ENCODE data around the gene SLC24A3. TPM values are rescaled to one million over a fixed set of nuclear protein-coding genes. Genes with fewer than 3 reads are reported as not detected.

SLC24A3 gene
- total and polyA plus RNA-seq, 4 experiments from 2014 or later = not detected

- no peak overlapping the region for H3K27ac Mint-ChIP-seq
- no peaks in the 10 kb centered on the region for H3K4me1 ChIP-seq (ENCODE audit: insufficient read depth, low read length)
- no peak for DNase-seq
- no peak overlapping the region for H3K27ac ChIP-seq (ENCODE audit: low read depth, low read length)
- ChIA-PET CTCF (ENCODE audit: partially characterized antibody) (no interaction called here), POLR2A (ENCODE audit: partially characterized antibody) (no interaction called here)
- no peaks in the 10 kb centered on the region for H3K27me3 ChIP-seq (ENCODE audit: insufficient read depth, low read length)
- peaks cover 0 to 6% (median 3%) of the 10 kb centered on the region in 8 donors for H3K9me3 Mint-ChIP-seq
- H3K4me3 ChIP-seq (ENCODE audit: low read length in 2 of 2) = no peak overlapping the region
- H3K4me3 Mint-ChIP-seq = no peak overlapping the region
- H3K27me3 Mint-ChIP-seq = no peaks in the 10 kb centered on the region
- H3K36me3 Mint-ChIP-seq = no peaks in the 10 kb centered on the region
- H3K36me3 ChIP-seq (ENCODE audit: insufficient read depth, low read length) = no peaks in the 10 kb centered on the region
- H3K9me3 ChIP-seq (ENCODE audit: control insufficient read depth in 1 of 2, low read length in 2 of 2) = no peaks in the 10 kb centered on the region
- no peaks in the 10 kb centered on the region for H3K4me1 Mint-ChIP-seq
- intact Hi-C loops (cut with micrococcal nuclease) = no loop called here
These were observed 203.3 kb downstream of the SLC24A3 start for GRCh38 chr20:19415786-19416185.

GRCh38 chr20:19416627-19417026, 204.2 kb downstream of the SLC24A3 start:
- ChIA-PET CTCF (ENCODE audit: partially characterized antibody) (no interaction called here), POLR2A (ENCODE audit: partially characterized antibody) (no interaction called here)
- DNase-seq = no peak
- no peaks in the 10 kb centered on the region for H3K4me1 ChIP-seq (ENCODE audit: insufficient read depth, low read length)
- H3K36me3 Mint-ChIP-seq = no peaks in the 10 kb centered on the region
- no peaks in the 10 kb centered on the region for H3K9me3 ChIP-seq (ENCODE audit: control insufficient read depth in 1 of 2, low read length in 2 of 2)
- H3K4me3 ChIP-seq (ENCODE audit: low read length in 2 of 2) = no peak overlapping the region
- H3K27me3 Mint-ChIP-seq = no peaks in the 10 kb centered on the region
- intact Hi-C loops (cut with micrococcal nuclease) = no loop called here
- no peak overlapping the region for H3K4me3 Mint-ChIP-seq
- no peak overlapping the region for H3K27ac ChIP-seq (ENCODE audit: low read depth, low read length)
- H3K9me3 Mint-ChIP-seq = peaks cover 2 to 6% (median 4%) of the 10 kb centered on the region in 8 donors
- H3K4me1 Mint-ChIP-seq = no peaks in the 10 kb centered on the region
- H3K27ac Mint-ChIP-seq = no peak overlapping the region
- no peaks in the 10 kb centered on the region for H3K27me3 ChIP-seq (ENCODE audit: insufficient read depth, low read length)
- H3K36me3 ChIP-seq (ENCODE audit: insufficient read depth, low read length) = no peaks in the 10 kb centered on the region

- CTCF ChIA-PET (ENCODE audit: partially characterized antibody) = no interaction called here
- H3K27ac ChIP-seq (ENCODE audit: low read depth, low read length) = no peak overlapping the region
- intact Hi-C loops (cut with micrococcal nuclease) = no loop called here
- H3K4me3 ChIP-seq (ENCODE audit: low read length in 2 of 2) = no peak overlapping the region
- Mint-ChIP-seq H3K27ac (no peak overlapping the region), H3K9me3 (peaks cover 3 to 6% (median 5%) of the 10 kb centered on the region in 8 donors), H3K36me3 (no peaks in the 10 kb centered on the region), H3K4me3 (no peak overlapping the region), H3K4me1 (no peaks in the 10 kb centered on the region), H3K27me3 (no peaks in the 10 kb centered on the region)
- POLR2A ChIA-PET (ENCODE audit: partially characterized antibody) = no interaction called here
- no peak for DNase-seq
- H3K4me1 ChIP-seq (ENCODE audit: insufficient read depth, low read length) = no peaks in the 10 kb centered on the region
- no peaks in the 10 kb centered on the region for H3K27me3 ChIP-seq (ENCODE audit: insufficient read depth, low read length)
- H3K9me3 ChIP-seq (ENCODE audit: control insufficient read depth in 1 of 2, low read length in 2 of 2) = no peaks in the 10 kb centered on the region
- H3K36me3 ChIP-seq (ENCODE audit: insufficient read depth, low read length) = no peaks in the 10 kb centered on the region
These were observed 207.0 kb downstream of the SLC24A3 start for GRCh38 chr20:19419396-19419795.

GRCh38 chr20:19423097-19423899, 210.9 kb downstream of the SLC24A3 start:
- Mint-ChIP-seq H3K27ac (no peak overlapping the region), H3K27me3 (no peaks in the 10 kb centered on the region), H3K4me3 (no peak overlapping the region), H3K36me3 (no peaks in the 10 kb centered on the region), H3K4me1 (no peaks in the 10 kb centered on the region), H3K9me3 (peaks cover 0 to 11% (median 2%) of the 10 kb centered on the region in 8 donors)
- Histone ChIP-seq H3K9me3 (ENCODE audit: control insufficient read depth in 1 of 2, low read length in 2 of 2) (no peaks in the 10 kb centered on the region), H3K27me3 (ENCODE audit: insufficient read depth, low read length) (no peaks in the 10 kb centered on the region), H3K27ac (ENCODE audit: low read depth, low read length) (no peak overlapping the region), H3K36me3 (ENCODE audit: insufficient read depth, low read length) (no peaks in the 10 kb centered on the region), H3K4me3 (ENCODE audit: low read length in 2 of 2) (no peak overlapping the region), H3K4me1 (ENCODE audit: insufficient read depth, low read length) (no peaks in the 10 kb centered on the region)
- ChIA-PET CTCF (ENCODE audit: partially characterized antibody) (no interaction called here), POLR2A (ENCODE audit: partially characterized antibody) (no interaction called here)
- intact Hi-C loops (cut with micrococcal nuclease) = no loop called here
- no peak for DNase-seq

GRCh38 chr20:19423900-19424620, 211.6 kb downstream of the SLC24A3 start:
- H3K27ac ChIP-seq (ENCODE audit: low read depth, low read length) = no peak overlapping the region
- no peak overlapping the region for H3K4me3 ChIP-seq (ENCODE audit: low read length in 2 of 2)
- POLR2A ChIA-PET (ENCODE audit: partially characterized antibody) = no interaction called here
- no peaks in the 10 kb centered on the region for H3K9me3 ChIP-seq (ENCODE audit: control insufficient read depth in 1 of 2, low read length in 2 of 2)
- H3K27me3 ChIP-seq (ENCODE audit: insufficient read depth, low read length) = no peaks in the 10 kb centered on the region
- H3K4me3 Mint-ChIP-seq = no peak overlapping the region
- H3K36me3 Mint-ChIP-seq = no peaks in the 10 kb centered on the region
- H3K36me3 ChIP-seq (ENCODE audit: insufficient read depth, low read length) = no peaks in the 10 kb centered on the region
- no peaks in the 10 kb centered on the region for H3K4me1 ChIP-seq (ENCODE audit: insufficient read depth, low read length)
- H3K4me1 Mint-ChIP-seq = no peaks in the 10 kb centered on the region
- no peak for DNase-seq
- peaks cover 0 to 11% (median 2%) of the 10 kb centered on the region in 8 donors for H3K9me3 Mint-ChIP-seq
- CTCF ChIA-PET (ENCODE audit: partially characterized antibody) = no interaction called here
- H3K27me3 Mint-ChIP-seq = no peaks in the 10 kb centered on the region
- H3K27ac Mint-ChIP-seq = peak overlapping the region in 1 of 7 donors; percentile 41
- intact Hi-C loops (cut with micrococcal nuclease) = no loop called here

- no peak overlapping the region for H3K4me3 ChIP-seq (ENCODE audit: low read length in 2 of 2)
- no peaks in the 10 kb centered on the region for H3K27me3 ChIP-seq (ENCODE audit: insufficient read depth, low read length)
- CTCF ChIA-PET (ENCODE audit: partially characterized antibody) = no interaction called here
- intact Hi-C loops (cut with micrococcal nuclease) = no loop called here
- Mint-ChIP-seq H3K36me3 (no peaks in the 10 kb centered on the region), H3K27ac (no peak overlapping the region), H3K9me3 (peaks cover 0 to 9% (median 2%) of the 10 kb centered on the region in 8 donors), H3K4me3 (no peak overlapping the region), H3K4me1 (no peaks in the 10 kb centered on the region), H3K27me3 (peaks cover 2% of the 10 kb centered on the region in 2 donors)
- no peak for DNase-seq
- no peaks in the 10 kb centered on the region for H3K36me3 ChIP-seq (ENCODE audit: insufficient read depth, low read length)
- POLR2A ChIA-PET (ENCODE audit: partially characterized antibody) = no interaction called here
- H3K9me3 ChIP-seq (ENCODE audit: control insufficient read depth in 1 of 2, low read length in 2 of 2) = no peaks in the 10 kb centered on the region
- no peaks in the 10 kb centered on the region for H3K4me1 ChIP-seq (ENCODE audit: insufficient read depth, low read length)
- H3K27ac ChIP-seq (ENCODE audit: low read depth, low read length) = no peak overlapping the region
These were observed 213.9 kb downstream of the SLC24A3 start for GRCh38 chr20:19426356-19426755.

- ChIA-PET CTCF (ENCODE audit: partially characterized antibody) (no interaction called here), POLR2A (ENCODE audit: partially characterized antibody) (no interaction called here)
- Histone ChIP-seq H3K4me1 (ENCODE audit: insufficient read depth, low read length) (no peaks in the 10 kb centered on the region), H3K27me3 (ENCODE audit: insufficient read depth, low read length) (no peaks in the 10 kb centered on the region), H3K36me3 (ENCODE audit: insufficient read depth, low read length) (no peaks in the 10 kb centered on the region), H3K9me3 (ENCODE audit: control insufficient read depth in 1 of 2, low read length in 2 of 2) (no peaks in the 10 kb centered on the region), H3K4me3 (ENCODE audit: low read length in 2 of 2) (no peak overlapping the region), H3K27ac (ENCODE audit: low read depth, low read length) (no peak overlapping the region)
- Mint-ChIP-seq H3K4me3 (no peak overlapping the region), H3K4me1 (no peaks in the 10 kb centered on the region), H3K27ac (no peak overlapping the region), H3K27me3 (peaks cover 2% of the 10 kb centered on the region in 2 donors), H3K9me3 (peaks cover 0 to 7% (median 0%) of the 10 kb centered on the region in 8 donors), H3K36me3 (no peaks in the 10 kb centered on the region)
- intact Hi-C loops (cut with micrococcal nuclease) = no loop called here
- DNase-seq = no peak
These were observed 215.0 kb downstream of the SLC24A3 start for GRCh38 chr20:19427480-19427879.

Measured in CD4-positive, alpha-beta memory T cell (primary cell).